Type B pancreatic cell (in vitro differentiated cells): Measurements from ENCODE around the gene CNNM4. TPM values are rescaled to one million over a fixed set of nuclear protein-coding genes. Genes with fewer than 3 reads are reported as not detected.

ENCODE experiments used
- DNase-seq: peaks from one replicate; pipeline ENCODE4 v3.0.0; 2021; ENCODE audit warnings: mixed read lengths; ENCODE audit not compliant: unreplicated experiment; ENCODE audit errors: extremely low spot score
- H3K27ac Mint-ChIP-seq: 2 replicates; pipeline ENCODE4 v1.8.0; 2021; ENCODE audit warnings: mild to moderate bottlenecking, mixed read lengths
- H3K27me3 Mint-ChIP-seq: 2 replicates; pipeline ENCODE4 v1.8.0; 2021; ENCODE audit warnings: mixed read lengths
- H3K36me3 Mint-ChIP-seq: 2 replicates; pipeline ENCODE4 v1.8.0; 2021; ENCODE audit warnings: mixed read lengths
- H3K4me1 Mint-ChIP-seq: one replicate; pipeline ENCODE4 v1.8.0; 2021; ENCODE audit warnings: mixed read lengths; ENCODE audit not compliant: unreplicated experiment
- H3K4me3 Mint-ChIP-seq: 2 replicates; pipeline ENCODE4 v1.8.0; 2021; ENCODE audit warnings: mild to moderate bottlenecking, mixed read lengths
- H3K9me3 Mint-ChIP-seq: 2 replicates; pipeline ENCODE4 v1.8.0; 2021; ENCODE audit warnings: mixed read lengths
- total RNA-seq: library from RNA; stranded (reverse); gene quantifications from 2 replicates; pipeline ENCODE4 v1.2.1, GENCODE V29; 2021; ENCODE audit warnings: low replicate concordance
- TF ChIP-seq, protein P1 (sequence below): fragments of 200-600 bp; sonication (generic); conservative IDR thresholded peaks from 2 replicates; pipeline ENCODE4 v1.5.0; 2021; ENCODE audit warnings: antibody characterized with exemption, mild to moderate bottlenecking

CNNM4 gene
- total RNA-seq, 1 donor from 2014 or later: 14.0 TPM

GRCh38 chr2:96819128-96819875, 58.6 kb downstream of the CNNM4 start:
- no peaks in the 10 kb centered on the region for H3K27me3 Mint-ChIP-seq
- peak overlapping the region; percentile 91 for H3K4me3 Mint-ChIP-seq
- H3K4me1 Mint-ChIP-seq: peaks cover 57% of the 10 kb centered on the region
- H3K27ac Mint-ChIP-seq: peak overlapping the region; percentile 78
- TF ChIP-seq, protein P1, sequence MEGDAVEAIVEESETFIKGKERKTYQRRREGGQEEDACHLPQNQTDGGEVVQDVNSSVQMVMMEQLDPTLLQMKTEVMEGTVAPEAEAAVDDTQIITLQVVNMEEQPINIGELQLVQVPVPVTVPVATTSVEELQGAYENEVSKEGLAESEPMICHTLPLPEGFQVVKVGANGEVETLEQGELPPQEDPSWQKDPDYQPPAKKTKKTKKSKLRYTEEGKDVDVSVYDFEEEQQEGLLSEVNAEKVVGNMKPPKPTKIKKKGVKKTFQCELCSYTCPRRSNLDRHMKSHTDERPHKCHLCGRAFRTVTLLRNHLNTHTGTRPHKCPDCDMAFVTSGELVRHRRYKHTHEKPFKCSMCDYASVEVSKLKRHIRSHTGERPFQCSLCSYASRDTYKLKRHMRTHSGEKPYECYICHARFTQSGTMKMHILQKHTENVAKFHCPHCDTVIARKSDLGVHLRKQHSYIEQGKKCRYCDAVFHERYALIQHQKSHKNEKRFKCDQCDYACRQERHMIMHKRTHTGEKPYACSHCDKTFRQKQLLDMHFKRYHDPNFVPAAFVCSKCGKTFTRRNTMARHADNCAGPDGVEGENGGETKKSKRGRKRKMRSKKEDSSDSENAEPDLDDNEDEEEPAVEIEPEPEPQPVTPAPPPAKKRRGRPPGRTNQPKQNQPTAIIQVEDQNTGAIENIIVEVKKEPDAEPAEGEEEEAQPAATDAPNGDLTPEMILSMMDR: no peak
- no peak for DNase-seq
- H3K9me3 Mint-ChIP-seq: no peaks in the 10 kb centered on the region
- peaks cover 16% of the 10 kb centered on the region for H3K36me3 Mint-ChIP-seq

- Mint-ChIP-seq H3K4me1 (peaks cover 56% of the 10 kb centered on the region), H3K36me3 (peaks cover 16% of the 10 kb centered on the region), H3K9me3 (no peaks in the 10 kb centered on the region), H3K27ac (peak overlapping the region; percentile 78), H3K4me3 (peak overlapping the region; percentile 91), H3K27me3 (no peaks in the 10 kb centered on the region)
- TF ChIP-seq, protein P1: no peak
- DNase-seq: no peak
Measured at GRCh38 chr2:96819876-96820511, 59.3 kb downstream of the CNNM4 start.

DNA sequence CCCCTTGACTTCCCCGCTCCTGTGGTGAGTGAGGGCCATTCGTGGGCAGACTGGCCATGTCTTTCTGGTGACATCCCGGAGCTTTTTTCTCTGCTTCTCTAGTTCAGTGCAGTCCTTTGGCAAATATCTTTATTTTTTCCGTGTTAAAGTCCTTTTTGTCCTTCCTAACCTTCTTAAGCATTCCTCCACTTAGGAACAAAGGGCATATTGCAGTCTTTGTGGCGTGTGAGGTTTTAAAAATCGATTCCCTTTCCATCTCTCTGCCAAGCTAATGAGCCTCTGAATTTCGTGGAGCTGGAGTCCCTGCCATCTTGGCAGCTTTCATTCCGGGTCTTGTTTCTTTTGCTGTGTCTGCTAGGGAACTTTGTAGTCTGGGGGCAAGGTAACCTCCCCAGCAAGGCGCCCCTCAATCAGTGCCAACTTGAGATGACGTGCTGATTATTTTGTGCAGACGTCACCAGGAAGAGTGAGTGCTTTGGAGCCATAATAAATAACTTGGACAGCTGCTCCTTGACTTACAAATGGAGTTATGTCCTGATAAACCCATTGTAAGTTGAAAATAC, 60.5 kb downstream of the CNNM4 start:
- peak overlapping the region; percentile 66 for H3K4me3 Mint-ChIP-seq
- H3K27me3 Mint-ChIP-seq: no peaks in the 10 kb centered on the region
- peaks cover 16% of the 10 kb centered on the region for H3K36me3 Mint-ChIP-seq
- DNase-seq: no peak
- peaks cover 50% of the 10 kb centered on the region for H3K4me1 Mint-ChIP-seq
- TF ChIP-seq, protein P1: no peak
- H3K9me3 Mint-ChIP-seq: no peaks in the 10 kb centered on the region
- peak overlapping the region; percentile 78 for H3K27ac Mint-ChIP-seq

DNA sequence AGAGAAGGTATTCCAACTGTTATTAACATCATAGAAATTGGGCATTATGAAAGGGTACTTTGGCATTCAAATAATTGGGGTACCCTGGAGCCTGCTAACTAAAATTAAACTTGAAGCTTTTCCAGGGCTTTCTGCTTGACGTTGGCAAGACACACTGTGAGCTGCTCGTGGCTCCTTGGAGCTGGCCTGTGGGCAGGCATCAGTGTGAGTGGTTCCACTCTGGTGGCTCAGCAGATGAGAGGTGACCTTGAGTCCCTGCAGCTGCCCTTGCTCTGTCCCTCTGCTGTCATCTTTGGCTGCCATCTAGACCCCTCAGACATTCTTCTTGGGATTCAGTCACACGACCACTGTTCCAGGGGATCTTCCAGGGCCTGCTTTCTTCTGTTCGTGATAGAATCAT, 62.1 kb downstream of the CNNM4 start:
- no peaks in the 10 kb centered on the region for H3K9me3 Mint-ChIP-seq
- H3K27me3 Mint-ChIP-seq: no peaks in the 10 kb centered on the region
- no peak overlapping the region for H3K4me3 Mint-ChIP-seq
- no peak for DNase-seq
- H3K4me1 Mint-ChIP-seq: peaks cover 46% of the 10 kb centered on the region
- no peak overlapping the region for H3K27ac Mint-ChIP-seq
- peaks cover 16% of the 10 kb centered on the region for H3K36me3 Mint-ChIP-seq
- TF ChIP-seq, protein P1: no peak

DNA sequence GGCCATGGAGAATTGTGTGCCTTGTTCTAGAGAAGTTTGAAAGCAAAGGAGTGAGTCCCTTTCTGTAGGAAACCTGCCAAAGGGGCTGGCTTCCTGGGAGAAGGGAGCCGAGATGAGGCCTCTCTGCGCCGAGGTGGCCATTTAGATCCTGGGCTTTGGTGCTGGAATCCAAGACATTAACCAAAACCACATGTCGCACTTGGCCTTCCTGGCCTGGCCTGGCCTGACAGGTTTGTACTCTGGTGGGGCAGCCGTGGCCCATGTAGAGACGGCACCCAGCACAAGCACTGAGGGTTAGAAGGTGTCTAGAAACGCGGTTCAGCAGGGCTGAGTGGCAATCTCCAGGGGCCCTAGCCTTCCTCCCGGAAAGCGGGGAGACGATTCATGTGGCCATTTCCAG, 62.5 kb downstream of the CNNM4 start:
- H3K36me3 Mint-ChIP-seq: peaks cover 16% of the 10 kb centered on the region
- TF ChIP-seq, protein P1: no peak

More for the DNA sequence above, 62.5 kb downstream of the CNNM4 start:
- Mint-ChIP-seq H3K9me3 (no peaks in the 10 kb centered on the region), H3K27me3 (no peaks in the 10 kb centered on the region), H3K27ac (no peak overlapping the region), H3K4me1 (peaks cover 42% of the 10 kb centered on the region), H3K4me3 (no peak overlapping the region)
- DNase-seq: no peak
